ENCODE data around the gene TYSND1.
"Not testable (repeated sequence)": the region's sequence is repeated elsewhere in the genome, so short reads cannot be mapped to it uniquely, and the experiment has no call there.

The TYSND1 gene

DNA sequence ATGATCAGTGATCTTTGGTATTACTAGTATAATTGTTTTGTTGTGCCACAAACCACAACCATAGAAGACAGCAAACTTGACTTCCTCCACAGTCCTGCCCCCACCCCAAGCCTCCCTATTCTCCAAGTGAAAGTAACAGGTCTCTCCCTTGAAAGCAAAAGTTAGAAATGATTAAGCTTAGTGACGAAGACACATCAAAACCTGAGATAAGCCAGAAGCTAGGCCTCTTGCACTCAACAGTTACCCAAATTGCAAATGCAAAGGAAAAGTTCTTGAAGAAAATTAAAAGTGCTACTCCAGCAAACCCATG lies 16.3 kb upstream of the TYSND1 start:
- FAIRE-seq, result no peak

DNA sequence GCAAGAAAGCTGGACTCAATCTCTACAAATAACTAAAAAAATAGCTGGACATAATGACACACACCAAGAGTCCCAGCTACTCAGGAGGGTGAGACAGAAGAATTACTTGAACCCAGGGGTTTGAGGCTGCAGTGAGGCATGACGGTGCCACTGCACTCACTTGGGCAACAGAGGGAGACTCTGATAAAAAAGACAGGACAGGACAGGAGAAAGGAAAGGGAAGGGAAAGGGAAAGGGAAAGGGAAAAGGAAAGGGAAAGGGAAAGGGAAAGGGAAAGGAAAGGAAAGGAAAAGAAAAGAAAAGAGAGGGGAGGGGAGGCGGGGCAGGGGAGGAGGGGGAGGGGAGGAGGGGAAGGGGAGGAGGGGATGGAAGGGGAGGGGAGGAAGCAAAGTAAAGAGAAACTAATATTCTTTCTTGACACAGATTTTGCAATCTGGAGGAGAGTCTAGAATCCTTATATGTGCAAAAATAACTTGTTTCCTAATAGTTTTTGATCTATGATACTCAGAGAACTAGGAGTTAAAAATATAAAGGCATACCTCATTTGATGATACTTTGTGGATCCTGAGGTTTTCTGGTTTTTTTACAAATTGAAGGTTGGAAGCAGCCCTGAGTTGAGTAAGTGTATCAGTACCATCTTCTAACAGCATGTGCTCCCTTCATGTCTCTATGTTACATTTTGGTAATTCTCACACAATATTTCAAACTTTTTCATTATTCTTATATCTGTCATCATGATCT lies 15.8 kb upstream of the TYSND1 start:
- FAIRE-seq, result no peak

DNA sequence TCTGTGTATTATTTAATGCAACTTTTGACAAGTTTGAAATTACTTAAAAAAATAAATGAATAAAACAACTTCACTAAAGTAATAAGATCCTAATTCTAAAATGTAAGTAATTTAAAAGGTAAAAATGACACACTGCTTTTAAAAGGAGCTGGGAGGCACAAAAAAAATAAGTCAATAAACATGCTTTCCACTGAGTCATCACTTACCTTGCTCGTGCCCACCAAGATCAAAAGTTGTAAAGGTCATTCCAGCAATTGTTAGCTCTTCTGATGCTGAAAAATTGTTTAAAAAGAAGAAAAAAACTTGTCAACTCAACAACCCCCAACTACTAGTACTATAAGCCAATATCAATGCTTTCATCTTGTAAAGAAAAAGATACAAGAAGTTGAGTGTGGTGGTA lies 14.3 kb upstream of the TYSND1 start:
- no peak for FAIRE-seq

DNA sequence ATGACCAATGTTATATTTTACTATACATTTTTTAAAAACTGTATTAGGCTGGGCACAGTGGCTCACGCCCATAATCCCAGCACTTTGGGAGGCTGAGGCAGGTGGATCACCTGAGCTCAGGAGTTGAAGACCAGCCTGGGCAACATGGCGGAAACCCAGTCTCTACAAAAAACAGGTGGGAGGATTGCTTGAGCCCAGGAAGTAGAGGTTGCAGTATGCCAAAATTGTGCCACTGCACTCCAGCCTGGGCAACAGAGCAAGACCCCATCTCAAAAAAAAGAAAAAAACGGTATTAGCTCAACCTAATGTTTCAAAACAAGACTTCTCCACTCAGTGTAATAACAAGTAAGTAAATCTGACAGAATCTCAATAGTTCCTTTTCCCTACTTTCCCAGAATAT lies 12.9 kb upstream of the TYSND1 start:
- FAIRE-seq, result not testable (repeated sequence)

DNA sequence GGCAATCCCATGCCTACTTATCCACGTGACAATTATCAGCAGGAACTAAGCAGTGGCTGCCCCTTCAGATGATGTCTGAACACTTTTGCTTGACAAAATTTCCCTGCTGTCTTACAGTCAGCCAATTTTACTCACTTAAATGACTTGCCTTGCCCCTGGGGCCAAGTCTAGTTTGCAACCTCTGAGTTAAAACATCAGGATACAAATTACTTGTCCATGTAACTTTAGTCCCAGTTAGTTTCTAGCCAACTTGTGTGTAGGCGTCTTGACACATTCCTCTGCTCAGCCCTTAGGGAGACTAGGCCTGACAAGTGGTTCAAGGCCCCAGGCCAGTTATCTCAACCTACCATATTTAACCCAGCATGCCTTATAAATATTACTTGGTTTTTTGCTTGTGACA lies 11.6 kb upstream of the TYSND1 start:
- no peak for FAIRE-seq

DNA sequence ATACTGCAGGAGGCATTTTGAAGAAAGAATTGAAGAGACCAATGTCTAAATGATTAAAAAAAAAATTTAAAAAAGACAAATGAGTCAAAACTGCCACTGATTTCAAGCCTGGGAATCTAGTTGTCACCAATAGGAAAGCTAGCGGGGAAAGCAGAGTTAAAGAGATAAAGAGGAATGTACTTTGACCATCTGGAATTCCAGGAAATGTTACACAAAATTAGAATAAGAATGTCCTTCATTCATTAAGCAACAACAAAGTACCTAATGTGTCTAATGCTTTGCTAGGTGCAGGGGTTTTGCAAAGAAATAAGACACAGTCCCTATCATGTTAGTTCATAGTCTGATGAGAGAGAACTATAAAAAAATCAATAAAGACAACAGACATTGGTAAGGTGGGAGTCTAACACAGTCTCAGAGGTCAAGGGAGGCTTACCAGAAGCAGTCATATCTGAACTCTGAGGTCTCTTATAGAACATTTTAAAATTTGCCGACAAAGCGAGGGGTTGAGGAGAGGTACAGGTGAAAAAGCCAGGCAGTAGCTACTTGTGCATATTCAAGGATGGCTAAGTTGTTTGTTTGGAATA lies 8.8 kb upstream of the TYSND1 start:
- no peak for FAIRE-seq

DNA sequence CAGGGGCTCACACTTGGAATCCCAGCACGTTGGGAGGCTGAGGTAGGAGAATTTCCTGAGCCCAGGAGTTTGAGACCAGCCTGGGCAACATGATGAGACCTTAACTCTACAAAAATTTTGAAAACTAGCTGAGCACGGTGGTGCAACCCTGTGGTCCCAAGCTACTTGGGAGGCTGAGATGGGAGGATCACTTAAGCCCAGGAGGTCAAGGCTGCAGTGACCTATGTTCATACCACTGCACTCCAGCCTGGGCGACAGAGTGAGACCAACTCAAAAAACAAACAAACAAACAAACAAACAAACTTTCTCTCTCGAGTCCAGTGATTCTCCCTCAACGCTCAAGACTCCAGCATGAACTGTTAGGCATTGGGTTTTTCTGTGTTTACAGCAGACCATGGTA lies 2.0 kb upstream of the TYSND1 start:
- no peak for FAIRE-seq

DNA sequence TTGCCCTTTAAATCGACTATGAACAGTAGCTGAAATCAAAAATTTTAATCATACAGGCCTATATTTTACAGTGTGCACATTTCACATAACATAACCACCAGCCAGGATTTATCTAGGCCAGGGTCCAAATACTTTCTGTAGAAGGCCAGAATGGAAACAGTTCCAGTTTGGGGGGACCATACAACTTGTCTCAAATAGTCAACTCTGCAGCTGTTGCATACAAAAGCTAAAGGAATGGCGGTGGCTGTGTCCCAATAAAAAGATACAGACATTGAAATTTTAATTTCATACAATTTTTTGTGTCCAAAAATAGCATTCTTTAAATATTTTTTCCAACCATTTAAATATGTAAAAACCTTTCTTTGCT lies 742 bp upstream of the TYSND1 start:
- FAIRE-seq, result no peak

DNA sequence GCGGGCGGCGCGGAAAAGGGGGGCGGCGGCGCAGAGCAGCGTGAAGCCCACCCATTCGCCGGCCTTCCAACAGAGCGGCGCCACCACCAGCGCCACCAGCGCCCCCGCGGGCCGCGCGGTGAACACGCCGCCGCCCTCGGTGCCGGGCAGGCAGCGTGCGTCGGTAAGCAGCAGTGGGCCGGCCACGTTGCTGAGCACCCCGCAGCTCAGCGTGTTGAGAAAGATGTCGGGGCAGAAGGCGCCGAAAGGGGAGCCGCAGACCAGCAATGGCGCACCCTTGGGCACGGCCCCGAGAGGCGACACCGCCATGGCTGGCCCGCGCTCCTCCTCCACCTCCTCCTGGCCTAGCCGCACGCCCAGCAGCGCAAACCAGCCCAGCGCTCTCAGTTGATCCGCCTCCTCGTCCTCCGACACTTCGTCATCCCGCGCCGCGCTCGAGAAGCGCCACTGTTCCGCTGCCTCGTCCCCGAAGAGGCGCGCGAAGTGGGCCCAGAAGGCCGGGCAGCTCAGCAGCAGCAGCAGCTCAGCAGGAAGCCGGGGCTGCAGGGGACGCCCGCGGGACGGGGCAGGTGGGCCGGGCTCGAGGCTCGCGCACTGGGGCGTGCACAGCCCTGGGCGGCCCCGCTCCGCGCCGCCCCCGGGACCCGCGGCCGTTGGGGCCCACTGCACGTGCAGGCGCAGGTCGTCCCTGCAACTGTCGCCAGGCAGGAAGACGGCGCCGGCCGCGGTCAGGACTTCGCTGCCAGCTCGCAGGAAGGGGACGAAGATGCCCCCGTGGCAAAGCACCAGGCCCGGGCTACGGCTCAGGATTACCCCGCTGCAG lies 623 bp downstream of the TYSND1 start:
- FAIRE-seq, result no peak

DNA sequence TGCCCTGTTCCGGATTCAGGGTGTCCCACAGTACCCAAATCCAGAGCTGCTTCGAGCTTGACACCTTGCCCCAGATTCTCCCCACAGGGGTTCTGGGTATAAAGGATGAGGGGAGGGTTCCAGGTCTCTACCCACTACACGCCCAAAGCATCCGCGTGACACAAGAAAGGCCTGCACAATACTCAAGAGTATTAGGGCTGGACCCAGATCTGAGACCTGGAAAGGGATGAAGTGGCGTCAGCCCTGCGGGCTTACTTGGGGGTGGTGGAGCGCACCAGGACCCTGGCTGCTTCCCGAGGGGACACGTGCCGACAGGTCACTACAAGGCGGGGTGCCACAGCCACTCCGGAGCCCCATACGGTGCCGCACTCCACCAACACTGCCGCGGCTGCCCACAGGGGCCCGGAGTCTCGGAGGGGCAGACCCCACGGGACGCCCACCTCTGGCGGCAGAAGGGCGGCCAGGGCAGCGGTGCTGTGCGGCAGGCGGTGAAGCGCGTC lies 1.3 kb downstream of the TYSND1 start:
- no peak for FAIRE-seq

DNA sequence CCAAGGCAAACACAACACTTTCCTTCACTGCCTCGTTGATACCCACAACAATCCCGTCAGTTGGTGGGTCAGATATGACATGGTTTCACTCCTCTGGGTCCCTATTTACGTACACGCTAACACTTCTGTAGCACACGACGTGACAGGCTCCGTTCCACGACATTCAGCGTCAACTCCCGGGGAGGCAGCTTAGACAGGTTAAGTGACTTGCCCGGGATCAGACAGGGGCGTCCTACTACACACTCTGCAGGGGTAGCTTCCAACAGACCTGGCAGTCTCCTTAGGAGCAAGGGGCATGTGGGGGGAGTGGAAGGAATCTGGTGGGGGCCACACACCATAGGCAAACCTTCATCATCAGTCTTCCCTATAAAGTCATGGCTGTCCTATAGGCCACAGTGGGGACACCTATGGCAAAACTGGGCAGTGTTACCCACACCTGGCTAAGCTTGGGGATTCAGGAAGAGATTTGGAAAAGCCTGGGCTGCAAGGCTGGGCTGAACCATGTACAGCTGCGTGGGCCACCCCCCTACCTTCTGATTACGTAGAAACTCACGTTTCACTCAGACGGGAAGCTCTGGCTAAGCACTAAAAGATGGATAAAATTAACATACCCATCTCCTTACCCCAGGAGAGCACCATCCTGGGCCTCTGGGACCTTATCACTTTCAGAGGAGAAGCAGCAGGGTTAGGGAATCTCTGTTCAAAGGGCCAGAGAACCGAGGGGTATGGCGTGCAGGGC lies 2.0 kb downstream of the TYSND1 start:
- FAIRE-seq, result no peak

DNA sequence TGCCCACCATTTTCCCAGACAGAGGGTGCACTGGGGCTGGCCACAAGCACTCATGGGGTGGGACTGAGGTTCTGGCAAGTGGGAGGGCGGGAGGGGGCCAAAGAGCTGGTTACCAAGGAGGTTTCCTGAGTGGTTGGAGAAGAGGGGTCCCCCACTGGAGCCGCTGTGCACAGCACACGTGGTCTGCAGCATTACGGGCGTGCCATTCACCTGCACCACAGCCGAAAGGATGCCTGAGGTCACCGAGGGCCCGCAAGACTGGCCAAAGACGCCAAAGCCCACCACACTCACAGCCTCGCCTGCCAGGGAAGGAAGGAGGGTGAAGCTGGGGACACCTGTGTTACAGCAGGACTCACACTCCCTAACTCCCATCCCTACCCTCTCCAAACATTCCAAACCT lies 3.9 kb downstream of the TYSND1 start:
- FAIRE-seq, result no peak

DNA sequence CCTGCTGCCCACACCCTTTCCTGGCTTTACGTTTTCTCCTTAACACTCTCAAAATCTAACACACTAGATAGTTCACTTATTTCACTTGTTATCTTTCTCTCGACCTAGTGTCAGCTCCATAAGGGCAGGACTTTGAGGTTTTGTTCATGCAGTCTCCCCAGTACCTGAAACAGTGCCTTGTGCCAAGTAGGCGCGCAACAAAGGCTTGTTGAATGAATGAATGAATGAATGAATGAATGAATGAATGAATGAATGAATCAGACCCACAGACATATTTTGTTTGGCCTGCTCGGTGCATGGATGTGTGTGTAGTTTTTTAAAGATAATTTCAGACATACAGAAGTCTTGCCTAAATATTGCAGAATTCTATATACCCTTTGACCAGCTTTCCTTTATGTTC lies 6.2 kb downstream of the TYSND1 start:
- no peak for FAIRE-seq

DNA sequence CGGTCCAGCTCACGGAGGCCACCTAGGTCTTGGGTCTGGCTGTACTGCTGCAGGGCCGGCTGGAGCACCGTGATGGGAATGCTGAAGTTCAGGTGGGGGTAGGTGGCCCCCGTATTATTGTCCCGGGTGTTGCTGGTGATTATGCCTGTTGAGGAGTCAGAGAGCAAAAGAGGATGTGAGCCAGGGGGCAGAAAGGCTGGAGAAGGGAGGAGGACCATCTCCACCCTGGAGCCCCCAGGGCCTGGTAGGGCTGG lies 6.6 kb downstream of the TYSND1 start:
- no peak for FAIRE-seq

DNA sequence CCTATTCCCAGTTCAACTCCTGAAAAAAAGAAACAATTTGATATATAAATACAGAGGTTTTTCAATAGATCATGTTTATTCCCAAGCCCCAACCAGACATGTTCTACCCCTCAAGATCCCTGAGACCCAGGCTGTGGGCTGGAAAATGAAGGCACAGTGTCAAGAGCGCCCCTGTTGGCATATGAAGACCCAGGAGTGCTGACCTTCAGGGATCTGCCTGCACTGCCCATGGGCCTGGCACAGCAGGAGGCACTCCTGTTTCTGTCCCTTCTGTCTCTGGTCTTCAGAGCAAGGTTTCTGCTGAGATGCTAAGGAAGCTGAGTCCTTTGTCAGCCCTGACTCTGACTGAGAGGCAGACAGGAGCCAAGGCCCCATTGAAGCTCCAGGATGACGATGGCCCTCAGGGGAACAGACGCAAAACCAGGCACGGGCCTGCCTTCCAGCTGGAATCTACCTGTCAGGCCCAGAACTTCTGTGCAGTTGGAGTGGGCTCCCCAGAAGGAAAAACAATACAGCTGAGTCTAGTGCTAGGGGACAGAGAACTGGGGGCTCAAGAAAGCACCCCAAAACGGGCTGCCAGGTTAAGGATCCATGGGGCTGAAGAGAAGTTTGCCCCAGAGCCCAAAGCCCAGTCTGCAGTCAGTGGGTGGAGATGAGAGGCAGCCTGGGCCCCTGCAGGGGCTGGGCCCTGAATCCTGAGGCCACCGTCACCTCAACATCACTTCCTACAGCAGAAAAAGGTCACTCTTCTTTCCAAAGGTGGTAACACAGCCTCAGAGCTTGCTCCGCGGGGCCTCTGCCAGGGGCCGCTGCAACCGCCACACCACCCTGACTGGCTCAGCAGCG lies 7.1 kb downstream of the TYSND1 start:
- FAIRE-seq, result no peak

DNA sequence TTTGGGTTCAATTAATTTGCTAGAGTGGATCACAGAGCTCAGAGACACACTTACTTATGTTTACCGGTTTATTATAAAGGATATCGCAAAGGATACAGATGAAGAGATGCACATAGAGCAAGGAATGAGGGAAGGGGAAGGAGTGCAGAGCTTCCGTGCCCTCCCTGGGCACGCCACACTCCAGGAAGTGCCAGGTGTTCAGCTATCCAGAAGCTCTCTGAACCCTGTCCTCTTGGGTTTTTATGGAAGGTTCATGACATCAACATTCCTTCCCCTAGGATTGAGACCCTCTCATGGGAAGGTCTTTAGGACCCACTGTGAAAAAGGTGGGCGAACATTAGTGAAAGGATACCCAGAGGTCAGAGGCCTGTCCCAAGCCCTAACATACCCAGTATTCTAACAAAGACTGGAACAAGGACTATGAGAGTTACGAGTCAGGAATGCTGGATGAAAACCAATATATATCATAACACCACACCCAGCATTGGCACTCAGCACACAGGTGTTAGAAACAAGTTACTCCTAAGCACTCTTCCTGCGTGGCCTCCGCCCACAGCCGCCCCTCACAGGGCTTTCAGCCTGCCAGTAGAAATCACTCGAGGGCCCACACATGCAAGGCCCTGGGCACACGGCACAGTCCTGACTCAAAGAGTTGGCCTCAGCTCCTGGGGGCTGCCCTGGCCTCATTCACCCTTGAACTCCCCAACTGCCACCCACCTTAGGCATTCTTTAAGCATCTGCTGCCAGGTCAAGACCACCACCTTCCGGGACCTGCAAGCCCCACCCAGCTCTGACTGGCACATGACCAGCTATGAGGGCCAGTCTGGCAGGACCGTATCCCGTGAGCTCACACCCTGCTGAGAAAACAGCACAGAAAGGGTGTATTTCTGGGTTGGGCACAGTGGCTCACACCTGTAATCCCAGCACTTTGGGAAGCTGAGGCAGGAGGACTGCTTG lies 8.3 kb downstream of the TYSND1 start:
- FAIRE-seq, result no peak

DNA sequence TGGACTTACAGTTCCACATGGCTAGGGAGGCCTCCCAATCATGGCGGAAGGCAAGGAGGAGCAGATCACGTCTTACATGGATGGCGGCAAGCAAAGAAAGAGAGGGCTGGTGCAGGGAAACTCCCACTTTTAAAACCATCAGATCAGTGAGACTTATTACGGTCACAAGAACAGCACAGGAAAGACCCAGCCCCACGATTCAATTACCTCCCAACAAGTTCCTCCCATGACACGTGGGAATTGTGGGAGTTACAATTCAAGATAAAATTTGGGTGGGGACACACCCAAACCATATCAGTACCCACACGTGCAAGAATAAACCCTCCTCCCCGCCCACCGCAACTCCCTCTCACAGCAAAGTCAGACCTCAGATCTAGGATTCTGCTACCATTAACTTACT lies 9.4 kb downstream of the TYSND1 start:
- no peak for FAIRE-seq

DNA sequence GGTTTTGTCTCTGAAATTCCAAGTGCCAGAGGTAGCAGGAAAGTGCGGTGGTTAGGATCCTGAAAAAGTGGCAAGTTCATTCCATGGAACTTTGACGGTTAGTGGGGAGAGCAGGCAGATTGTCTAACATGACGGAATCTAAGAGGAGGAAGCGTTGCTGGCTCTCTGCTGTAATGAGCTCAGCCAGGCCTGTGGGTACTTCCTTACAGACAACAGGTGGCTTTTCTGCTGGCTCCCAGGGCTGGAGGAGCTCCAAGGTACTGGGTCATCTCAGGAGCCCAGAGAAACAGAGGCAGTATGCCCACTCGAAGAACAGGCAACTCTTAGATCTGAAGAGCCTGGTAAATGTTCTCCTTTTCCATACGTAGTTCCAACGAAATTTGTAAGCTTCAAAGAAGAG lies 10.8 kb downstream of the TYSND1 start:
- FAIRE-seq, result no peak

DNA sequence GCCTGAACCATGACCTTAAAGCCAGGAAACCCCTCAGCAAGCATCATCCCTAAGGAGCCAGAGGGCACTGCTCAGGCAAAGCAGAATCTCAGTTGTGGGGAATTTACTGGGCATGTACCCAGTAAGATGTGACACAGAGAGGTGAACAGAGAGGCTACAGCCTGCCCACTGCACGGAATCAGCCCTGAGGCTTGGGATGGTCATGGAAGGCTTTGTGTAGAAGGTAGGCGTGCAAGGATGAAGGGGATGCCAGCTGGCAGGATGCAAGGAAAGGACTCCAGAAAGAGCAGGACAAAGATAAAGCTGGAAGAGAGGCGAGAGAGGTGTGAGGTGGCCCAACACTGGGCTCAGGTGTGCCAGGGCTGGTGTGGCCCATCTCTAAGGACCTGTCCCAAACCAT lies 11.5 kb downstream of the TYSND1 start:
- FAIRE-seq, result no peak

DNA sequence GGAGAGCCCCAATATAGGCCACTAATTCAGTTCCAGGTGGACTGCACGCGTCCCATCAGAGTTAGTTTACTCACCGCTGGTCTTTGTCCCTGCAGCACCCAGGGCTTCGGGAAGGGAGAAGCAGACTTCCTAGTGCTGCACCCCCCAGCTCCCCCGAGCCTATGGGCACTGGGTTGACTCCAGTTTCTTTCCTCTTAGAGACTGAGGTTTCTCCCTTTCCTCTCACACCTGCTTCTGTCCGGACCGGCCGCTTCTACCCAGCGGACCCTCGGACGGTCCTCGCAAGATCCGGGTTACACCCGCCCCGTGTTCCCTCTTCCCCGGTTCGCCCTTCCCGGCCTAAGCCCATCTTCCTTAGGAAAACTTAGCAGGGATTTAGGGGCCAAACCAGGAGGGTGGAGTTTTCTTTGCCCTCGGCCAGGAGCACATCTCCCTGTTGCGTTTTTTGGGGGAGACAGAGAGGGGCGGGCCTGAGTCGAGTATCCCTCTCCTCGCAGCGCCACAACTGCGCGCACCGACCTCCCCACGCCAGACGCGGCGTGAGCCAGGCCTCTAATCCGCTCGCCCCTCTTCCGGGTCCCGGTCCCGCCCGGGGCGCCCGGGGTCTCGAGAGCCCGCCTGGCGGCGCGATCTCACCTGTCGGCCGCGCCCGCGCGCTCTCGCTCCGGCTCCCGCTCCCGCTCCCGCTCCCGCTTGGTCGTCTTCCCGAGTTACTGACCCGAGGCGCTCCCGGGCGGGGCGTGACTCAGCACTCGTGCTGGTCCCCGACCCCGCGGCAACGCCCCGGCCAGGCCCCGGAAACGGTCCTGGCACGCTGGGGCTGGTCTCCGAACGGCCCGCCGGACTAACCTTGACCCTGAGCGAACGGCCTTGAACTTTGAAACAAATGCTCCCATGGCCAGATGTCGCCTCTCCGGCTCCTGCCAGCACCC lies 14.1 kb downstream of the TYSND1 start, which contains the start of gene AIFM2:
Gene AIFM2 (minus strand): TSS at position 728 of the 932 bp plus-strand sequence. CDS start 8,741 bp downstream, outside the sequence.
- FAIRE-seq, result no peak
